WERI-Rb-1 (cell line): ENCODE results near the gene RPUSD4.

Experiments
- DNase-seq: peaks from one replicate; pipeline ENCODE4 v3.0.0-alpha.2; 2020
- H3K27ac ChIP-seq: fragments of 250-450 bp; sonication (Bioruptor Pico); 2 replicates; pipeline ENCODE4 v1.5.1; 2020; ENCODE audit warnings: mild to moderate bottlenecking, moderate library complexity
- H3K27me3 ChIP-seq: fragments of 250-450 bp; sonication (Bioruptor Pico); 2 replicates; pipeline ENCODE4 v1.5.1; 2021; ENCODE audit warnings: mild to moderate bottlenecking, low read depth, moderate library complexity; ENCODE audit not compliant: insufficient read depth, severe bottlenecking
- H3K36me3 ChIP-seq: fragments of 250-450 bp; sonication (Bioruptor Pico); 2 replicates; pipeline ENCODE4 v1.5.1; 2020; ENCODE audit warnings: mild to moderate bottlenecking, moderate library complexity
- H3K4me3 ChIP-seq: 2 replicates; pipeline ENCODE4 v1.5.1; 2011; ENCODE audit warnings: low read depth, mild to moderate bottlenecking, control low read depth, low read length
- H3K9me3 ChIP-seq: fragments of 250-450 bp; sonication (Bioruptor Pico); 2 replicates; pipeline ENCODE4 v1.5.1; 2021; ENCODE audit warnings: mild to moderate bottlenecking, moderate library complexity; ENCODE audit not compliant: severe bottlenecking
- CTCF ChIP-seq: IDR thresholded peaks from 2 replicates; pipeline ENCODE4 v1.5.1; 2011; ENCODE audit warnings: low read depth, mild to moderate bottlenecking, control low read depth, inconsistent platforms, low read length

Gene RPUSD4

GRCh38 chr11:126160345-126161022 lies 51.0 kb downstream of the RPUSD4 start:
- TF ChIP-seq CTCF = no peak
- H3K36me3 ChIP-seq = no peaks in the 10 kb centered on the region
- H3K9me3 ChIP-seq = no peaks in the 10 kb centered on the region
- no peaks in the 10 kb centered on the region for H3K27me3 ChIP-seq
- H3K27ac ChIP-seq = peak overlapping the region; percentile 80
- no peak overlapping the region for H3K4me3 ChIP-seq
- DNase-seq = peak; percentile 58

GRCh38 chr11:126159719-126160344 lies 51.6 kb downstream of the RPUSD4 start:
- no peak for TF ChIP-seq CTCF
- Histone ChIP-seq H3K9me3 (no peaks in the 10 kb centered on the region), H3K4me3 (peak overlapping the region; percentile 22), H3K27me3 (no peaks in the 10 kb centered on the region), H3K27ac (peak overlapping the region; percentile 80), H3K36me3 (no peaks in the 10 kb centered on the region)
- DNase-seq = peak; percentile 96

GRCh38 chr11:126158054-126158791 lies 53.2 kb downstream of the RPUSD4 start:
- peak; percentile 59 for DNase-seq
- no peaks in the 10 kb centered on the region for H3K27me3 ChIP-seq
- peak overlapping the region; percentile 80 for H3K27ac ChIP-seq
- H3K9me3 ChIP-seq = no peaks in the 10 kb centered on the region
- TF ChIP-seq CTCF = no peak
- H3K36me3 ChIP-seq = no peaks in the 10 kb centered on the region
- no peak overlapping the region for H3K4me3 ChIP-seq

- H3K4me3 ChIP-seq = no peak overlapping the region
- H3K27me3 ChIP-seq = no peaks in the 10 kb centered on the region
- H3K27ac ChIP-seq = peak overlapping the region; percentile 80
- no peak for DNase-seq
- TF ChIP-seq CTCF = no peak
- H3K36me3 ChIP-seq = no peaks in the 10 kb centered on the region
- no peaks in the 10 kb centered on the region for H3K9me3 ChIP-seq
Observed at GRCh38 chr11:126157326-126158030, 54.0 kb downstream of the RPUSD4 start.

GRCh38 chr11:126156814-126157213 lies 54.6 kb downstream of the RPUSD4 start:
- no peaks in the 10 kb centered on the region for H3K36me3 ChIP-seq
- peaks cover 4% of the 10 kb centered on the region for H3K9me3 ChIP-seq
- no peak for DNase-seq
- no peak for TF ChIP-seq CTCF
- no peak overlapping the region for H3K4me3 ChIP-seq
- H3K27me3 ChIP-seq = no peaks in the 10 kb centered on the region
- H3K27ac ChIP-seq = no peak overlapping the region
